Neural cell (in vitro differentiated cells): ENCODE data around the gene TGOLN2.
"Not testable (repeated sequence)": the region's sequence is repeated elsewhere in the genome, so short reads cannot be mapped to it uniquely, and the experiment has no call there.

ENCODE experiments used
- CTCF ChIP-seq: fragments of 450-650 bp; IDR thresholded peaks from 2 replicates; pipeline ENCODE4 v1.5.1; 2014; ENCODE audit warnings: antibody characterized with exemption, mild to moderate bottlenecking, moderate library complexity; ENCODE audit not compliant: poor library complexity, severe bottlenecking
- EZH2 ChIP-seq: fragments of 200-600, 300-800 bp; shearing (Covaris generic), sonication (generic); IDR thresholded peaks from 2 replicates; pipeline ENCODE4 v1.6.1; 2014; ENCODE audit warnings: antibody characterized with exemption, low read length, borderline replicate concordance, mild to moderate bottlenecking; ENCODE audit not compliant: insufficient read depth, poor library complexity, severe bottlenecking
- POLR2AphosphoS5 ChIP-seq: IDR thresholded peaks from 2 replicates; pipeline ENCODE4 v1.6.1; 2012
- TAF1 ChIP-seq: IDR thresholded peaks from 2 replicates; pipeline ENCODE4 v1.6.1; 2012; ENCODE audit warnings: low read depth

- not testable (repeated sequence) for TF ChIP-seq CTCF, POLR2AphosphoS5, TAF1, EZH2
Observed at GRCh38 chr2:85323988-85324367, 3.8 kb downstream of the TGOLN2 start.
